Lower leg skin (tissue), 3 donors: Measurements from ENCODE around the gene SEMA3G.

Source experiments
- CTCF ChIP-seq, 3 donors: fragments of 450-650 bp; IDR thresholded peaks; one replicate each; pipeline ENCODE4 v1.5.1; 2016; ENCODE audit warnings: antibody characterized with exemption in 3 of 3, mild to moderate bottlenecking in 3 of 3, moderate library complexity in 2 of 3
- POLR2A ChIP-seq, 2 donors: fragments of 450-650 bp; IDR thresholded peaks; one replicate each; pipeline ENCODE4 v1.6.1; 2016 to 2017; ENCODE audit warnings: antibody characterized with exemption in 2 of 2, mild to moderate bottlenecking in 1 of 2, moderate library complexity in 1 of 2

DNA sequence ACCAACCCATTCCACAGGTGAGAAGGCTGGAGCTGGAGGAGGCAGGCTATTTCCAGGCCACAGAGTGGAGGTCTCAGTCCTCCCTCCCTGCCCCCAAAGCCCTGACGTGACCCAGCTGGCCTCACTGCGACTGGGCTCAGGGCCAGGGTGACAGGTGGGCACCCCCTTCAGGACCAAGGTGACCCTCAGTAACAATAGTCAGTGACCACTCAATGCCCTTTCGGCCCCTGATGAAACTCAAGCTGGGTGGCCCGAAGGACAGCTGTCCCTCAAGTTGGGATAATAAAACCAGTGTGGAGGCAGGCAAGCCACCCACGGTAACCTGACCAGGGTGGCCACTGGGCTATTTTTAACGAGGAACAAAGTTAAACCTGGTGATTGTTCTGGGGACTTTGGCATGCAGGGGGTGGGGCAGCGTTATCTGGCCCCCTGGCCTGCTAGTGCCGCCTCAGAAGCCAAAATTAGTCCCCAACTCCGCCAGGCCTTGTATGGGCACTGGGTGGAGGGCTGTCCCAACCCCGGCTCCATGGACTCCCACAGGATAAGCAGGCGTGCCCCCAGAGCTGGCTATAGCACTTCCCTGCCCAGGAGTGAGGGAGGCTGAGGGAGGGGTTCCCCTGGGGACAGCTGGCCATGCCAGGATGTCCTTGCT lies 7.8 kb upstream of the SEMA3G start:
- no peak for TF ChIP-seq CTCF (IDR thresholded peaks at IDR 0.05)
- TF ChIP-seq POLR2A (IDR thresholded peaks at IDR 0.05): no peak
